GM12878 (cell line): ENCODE data around the gene ATCAY. TPM values are rescaled to one million over a fixed set of nuclear protein-coding genes. Genes with fewer than 3 reads are reported as not detected.

Experiments
- BRCA1 ChIP-seq: IDR thresholded peaks from 2 replicates; pipeline ENCODE4 v1.6.1; 2011; ENCODE audit warnings: low read depth, low read length, improper control_type of control experiment
- CBX5 ChIP-seq: sonication (generic); IDR thresholded peaks from 2 replicates; pipeline ENCODE4 v1.6.1; 2016; ENCODE audit warnings: low read depth, moderate library complexity, mild to moderate bottlenecking, inconsistent platforms
- E4F1 ChIP-seq: fragments of 450-650 bp; IDR thresholded peaks from 2 replicates; pipeline ENCODE4 v1.6.1; 2018; ENCODE audit warnings: borderline replicate concordance, mild to moderate bottlenecking; ENCODE audit not compliant: partially characterized antibody
- ESRRA ChIP-seq: IDR thresholded peaks from 2 replicates; pipeline ENCODE4 v1.6.1; 2012; ENCODE audit warnings: mild to moderate bottlenecking, low read length, improper control_type of control experiment
- HDAC6 ChIP-seq: fragments of 200-600 bp; sonication (generic); IDR thresholded peaks from one replicate; pipeline ENCODE4 v1.8.0; 2017; ENCODE audit warnings: antibody characterized with exemption; ENCODE audit not compliant: unreplicated experiment
- HSF1 ChIP-seq: fragments of 150-350 bp; IDR thresholded peaks from 2 replicates; pipeline ENCODE4 v1.6.1; 2014; ENCODE audit warnings: mild to moderate bottlenecking, low read depth, low read length
- NFIC ChIP-seq: IDR thresholded peaks from 2 replicates; pipeline ENCODE4 v1.6.1; 2012; ENCODE audit warnings: low read depth, mild to moderate bottlenecking, inconsistent platforms, low read length, moderate library complexity
- NFXL1 ChIP-seq: fragments of 450-650 bp; IDR thresholded peaks from 2 replicates; pipeline ENCODE4 v1.6.1; 2017; ENCODE audit warnings: antibody characterized with exemption, mild to moderate bottlenecking, borderline replicate concordance
- RAD21 ChIP-seq: IDR thresholded peaks from 2 replicates; pipeline ENCODE4 v1.6.1; 2011; ENCODE audit warnings: mild to moderate bottlenecking, low read depth, low read length, moderate library complexity; ENCODE audit not compliant: insufficient read depth
- RBBP5 ChIP-seq: fragments of 200-600 bp; sonication (generic); conservative IDR thresholded peaks from 2 replicates; pipeline ENCODE4 v1.6.1; 2016
- RCOR1 ChIP-seq: conservative IDR thresholded peaks from 2 replicates; pipeline ENCODE4 v1.6.1; 2012; ENCODE audit warnings: low read depth, low read length, improper control_type of control experiment
- SIX5 ChIP-seq: IDR thresholded peaks from 2 replicates; pipeline ENCODE4 v1.6.1; 2011; ENCODE audit warnings: mild to moderate bottlenecking, low read depth, low read length, moderate library complexity; ENCODE audit not compliant: severe bottlenecking
- YY1 ChIP-seq: IDR thresholded peaks from 2 replicates; pipeline ENCODE4 v1.6.1; 2011; ENCODE audit warnings: low read depth, mild to moderate bottlenecking, low read length
- ZBTB4 ChIP-seq: fragments of 450-650 bp; formaldehyde crosslinking; IDR thresholded peaks from 2 replicates; pipeline ENCODE4 v1.4.0; 2022; ENCODE audit warnings: mild to moderate bottlenecking, moderate library complexity
- ZNF217 ChIP-seq: fragments of 450-650 bp; IDR thresholded peaks from 2 replicates; pipeline ENCODE4 v1.6.1; 2017; ENCODE audit warnings: antibody characterized with exemption, mild to moderate bottlenecking
- polyA plus RNA-seq, 11 experiments: library from polyadenylated mRNA; depleted of rRNA in 4 of 11; unstranded in 6 of 11; stranded (reverse) in 5 of 11; fragments of >200 nt; fragmentation: Nextera tagmentation in 4 of 11; fragmentation: Illumina TruSeq in 1 of 11; extraction: Ambion mirVana in 4 of 11; extraction: Trizol in 1 of 11; gene quantifications; 1 replicate in 1 of 11; 2 replicates in 10 of 11; pipeline versions ENCODE4 v1.2.1 to v1.2.3, GENCODE V29; 2011 to 2016; ENCODE audit warnings: inconsistent platforms in 2 of 11, missing spikeins in 2 of 11, low read depth in 1 of 11
- total RNA-seq, 4 experiments: library from RNA; depleted of rRNA in 3 of 4; stranded (reverse); fragments of >200 nt in 3 of 4; fragmentation: Illumina TruSeq in 1 of 4; extraction: Trizol in 1 of 4; gene quantifications; 2 replicates each; pipeline versions ENCODE4 v1.2.1 to v1.2.3, GENCODE V29; 2013 to 2021
- TF ChIP-seq, protein P1 (sequence below): IDR thresholded peaks from 2 replicates; pipeline ENCODE4 v1.6.1; 2012; ENCODE audit warnings: mild to moderate bottlenecking, low read depth, low read length
- TF ChIP-seq, protein P2 (sequence below): IDR thresholded peaks from 2 replicates; pipeline ENCODE4 v1.6.1; 2012; ENCODE audit warnings: low read depth, low read length, improper control_type of control experiment

The ATCAY gene
- total and polyA plus RNA-seq, 10 of the 15 experiments (the other 5 are each of a cell fraction or from before 2014, with no cell fraction given): under 0.01 to 0.04 (median 0.02) TPM; not detected in 4

DNA sequence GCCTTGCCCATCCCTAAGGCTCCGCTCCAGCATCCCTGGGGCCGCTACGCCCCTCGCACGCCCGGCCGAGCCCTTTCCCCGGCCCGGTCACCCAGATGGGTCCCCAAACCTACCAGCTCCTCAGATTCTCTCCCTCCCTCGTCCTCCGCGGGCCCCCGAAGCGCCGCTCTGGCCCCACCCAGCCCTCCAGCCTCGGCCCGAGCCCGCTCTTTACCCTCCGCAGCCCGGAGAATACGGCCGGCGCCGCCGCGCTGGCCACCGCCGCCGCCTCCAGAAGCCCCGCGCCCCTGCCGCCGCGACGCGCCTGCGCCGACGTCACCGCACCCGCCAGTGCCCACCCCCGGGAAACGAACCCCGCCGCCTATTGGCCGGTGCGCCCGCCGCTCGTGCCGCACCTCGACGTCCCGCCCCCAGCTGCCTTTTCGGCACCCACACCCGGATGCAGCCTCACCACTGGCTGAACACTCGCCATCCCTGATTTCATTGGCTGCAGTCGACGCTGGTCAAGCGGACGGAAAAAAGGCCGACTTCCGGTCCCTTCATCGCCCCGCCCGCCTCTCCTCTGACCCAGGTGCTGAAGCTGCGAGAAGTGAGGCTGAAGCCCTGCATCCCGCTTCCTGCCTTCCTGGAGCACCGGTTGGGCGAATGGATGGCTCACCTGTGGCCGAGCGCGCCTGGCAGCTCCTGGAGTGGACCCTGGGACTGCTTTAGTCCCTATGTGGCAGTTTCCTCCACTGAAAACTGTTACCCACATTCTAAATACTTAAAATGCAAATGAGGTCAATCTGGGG, 90.5 kb downstream of the ATCAY start, which contains the start of gene DAPK3 (continued):
- TF ChIP-seq E4F1 (peak; percentile 92), YY1 (0 out of 2 replicates have a peak, but pooled peaks have one; percentile 17), BRCA1 (0 out of 2 replicates have a peak, but pooled peaks have one; percentile 11), SIX5 (no peak), NFXL1 (0 out of 2 replicates have a peak, but pooled peaks have one; percentile 29), ESRRA (no peak), CBX5 (no peak), RCOR1 (0 out of 2 replicates have a peak, but pooled peaks have one; percentile 40), HDAC6 (no peak), NFIC (no peak), HSF1 (no peak), RBBP5 (no peak), ZNF217 (no peak), RAD21 (no peak), ZBTB4 (no peak)
- TF ChIP-seq, protein P1, sequence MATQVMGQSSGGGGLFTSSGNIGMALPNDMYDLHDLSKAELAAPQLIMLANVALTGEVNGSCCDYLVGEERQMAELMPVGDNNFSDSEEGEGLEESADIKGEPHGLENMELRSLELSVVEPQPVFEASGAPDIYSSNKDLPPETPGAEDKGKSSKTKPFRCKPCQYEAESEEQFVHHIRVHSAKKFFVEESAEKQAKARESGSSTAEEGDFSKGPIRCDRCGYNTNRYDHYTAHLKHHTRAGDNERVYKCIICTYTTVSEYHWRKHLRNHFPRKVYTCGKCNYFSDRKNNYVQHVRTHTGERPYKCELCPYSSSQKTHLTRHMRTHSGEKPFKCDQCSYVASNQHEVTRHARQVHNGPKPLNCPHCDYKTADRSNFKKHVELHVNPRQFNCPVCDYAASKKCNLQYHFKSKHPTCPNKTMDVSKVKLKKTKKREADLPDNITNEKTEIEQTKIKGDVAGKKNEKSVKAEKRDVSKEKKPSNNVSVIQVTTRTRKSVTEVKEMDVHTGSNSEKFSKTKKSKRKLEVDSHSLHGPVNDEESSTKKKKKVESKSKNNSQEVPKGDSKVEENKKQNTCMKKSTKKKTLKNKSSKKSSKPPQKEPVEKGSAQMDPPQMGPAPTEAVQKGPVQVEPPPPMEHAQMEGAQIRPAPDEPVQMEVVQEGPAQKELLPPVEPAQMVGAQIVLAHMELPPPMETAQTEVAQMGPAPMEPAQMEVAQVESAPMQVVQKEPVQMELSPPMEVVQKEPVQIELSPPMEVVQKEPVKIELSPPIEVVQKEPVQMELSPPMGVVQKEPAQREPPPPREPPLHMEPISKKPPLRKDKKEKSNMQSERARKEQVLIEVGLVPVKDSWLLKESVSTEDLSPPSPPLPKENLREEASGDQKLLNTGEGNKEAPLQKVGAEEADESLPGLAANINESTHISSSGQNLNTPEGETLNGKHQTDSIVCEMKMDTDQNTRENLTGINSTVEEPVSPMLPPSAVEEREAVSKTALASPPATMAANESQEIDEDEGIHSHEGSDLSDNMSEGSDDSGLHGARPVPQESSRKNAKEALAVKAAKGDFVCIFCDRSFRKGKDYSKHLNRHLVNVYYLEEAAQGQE: peak; percentile 91
- TF ChIP-seq, protein P2, sequence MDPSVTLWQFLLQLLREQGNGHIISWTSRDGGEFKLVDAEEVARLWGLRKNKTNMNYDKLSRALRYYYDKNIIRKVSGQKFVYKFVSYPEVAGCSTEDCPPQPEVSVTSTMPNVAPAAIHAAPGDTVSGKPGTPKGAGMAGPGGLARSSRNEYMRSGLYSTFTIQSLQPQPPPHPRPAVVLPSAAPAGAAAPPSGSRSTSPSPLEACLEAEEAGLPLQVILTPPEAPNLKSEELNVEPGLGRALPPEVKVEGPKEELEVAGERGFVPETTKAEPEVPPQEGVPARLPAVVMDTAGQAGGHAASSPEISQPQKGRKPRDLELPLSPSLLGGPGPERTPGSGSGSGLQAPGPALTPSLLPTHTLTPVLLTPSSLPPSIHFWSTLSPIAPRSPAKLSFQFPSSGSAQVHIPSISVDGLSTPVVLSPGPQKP: peak; percentile 95
